ENCODE results near the gene RABEP2.
A peak's percentile ranks its signal among the peaks of the same experiment; 100 is the strongest.
"Not testable (repeated sequence)": the region's sequence is repeated elsewhere in the genome, so short reads cannot be mapped to it uniquely, and the experiment has no call there.

RABEP2 gene

GRCh38 chr16:28904363-28904762 is 20.7 kb downstream of the RABEP2 start:
- DNase-seq (ENCODE audit: low read depth in 2 of 2) = no peak

DNA sequence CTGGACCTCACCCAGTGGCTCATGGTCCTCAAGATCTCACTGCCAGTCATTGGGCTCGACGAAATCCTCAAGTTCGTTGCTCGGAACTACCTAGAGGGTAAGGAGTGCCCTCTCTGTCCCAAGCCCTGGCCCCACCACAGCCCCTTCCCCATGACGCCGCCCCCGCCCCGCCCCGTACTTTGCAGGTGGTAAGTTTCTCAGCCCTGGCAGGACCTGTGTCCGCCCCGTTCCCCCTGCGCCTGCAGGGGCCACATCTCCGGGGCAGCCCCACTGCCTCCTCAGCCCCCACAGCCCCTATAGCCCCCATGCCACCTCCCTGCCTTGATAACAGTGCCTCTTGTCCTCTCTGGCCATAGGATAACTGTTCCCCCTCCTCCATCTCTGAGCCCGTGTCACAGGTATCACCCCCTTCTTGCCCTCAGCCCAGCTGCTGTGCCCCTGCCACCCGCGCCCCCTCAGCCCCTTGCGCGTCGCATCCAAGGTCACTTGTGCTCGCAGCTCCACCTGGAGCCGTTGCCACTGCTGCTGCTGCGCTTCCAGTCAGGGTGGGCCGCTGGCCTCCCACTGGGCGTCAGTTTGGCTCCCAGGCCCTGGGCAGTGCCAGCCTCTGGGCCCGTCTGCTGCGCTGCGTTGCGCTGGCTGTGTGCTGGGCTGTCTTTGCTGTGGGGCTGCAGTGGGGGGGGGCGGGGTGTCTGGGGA is 21.5 kb downstream of the RABEP2 start:
- no peak for DNase-seq (ENCODE audit: low read depth in 2 of 2)

DNA sequence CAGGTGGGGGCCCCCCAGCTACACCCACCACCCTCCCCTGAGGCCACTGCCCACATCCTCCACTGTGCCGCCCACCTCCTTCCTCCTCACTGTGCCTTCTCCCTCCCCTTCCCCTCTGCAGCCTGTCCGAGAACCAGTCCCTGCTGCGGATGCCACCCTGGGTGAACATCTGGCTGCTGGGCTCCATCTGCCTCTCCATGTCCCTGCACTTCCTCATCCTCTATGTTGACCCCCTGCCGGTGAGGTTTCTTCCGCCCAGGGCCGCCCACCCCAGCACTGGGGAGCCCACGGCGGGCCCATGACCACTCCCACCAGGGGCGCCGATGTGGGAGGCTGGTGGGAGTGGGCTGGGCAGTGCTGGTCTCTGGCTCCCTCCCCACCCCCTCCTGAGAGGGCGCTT is 22.1 kb downstream of the RABEP2 start:
- DNase-seq (ENCODE audit: low read depth in 2 of 2) = no peak

DNA sequence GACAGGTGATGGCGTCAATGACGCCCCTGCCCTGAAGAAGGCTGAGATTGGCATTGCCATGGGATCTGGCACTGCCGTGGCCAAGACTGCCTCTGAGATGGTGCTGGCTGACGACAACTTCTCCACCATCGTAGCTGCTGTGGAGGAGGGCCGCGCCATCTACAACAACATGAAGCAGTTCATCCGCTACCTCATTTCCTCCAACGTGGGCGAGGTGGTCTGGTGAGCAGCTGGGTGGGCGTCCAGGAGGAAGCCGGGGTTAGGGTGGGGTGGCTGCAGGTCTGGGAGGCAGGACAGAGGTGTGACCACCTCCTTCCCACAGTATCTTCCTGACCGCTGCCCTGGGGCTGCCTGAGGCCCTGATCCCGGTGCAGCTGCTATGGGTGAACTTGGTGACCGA is 23.2 kb downstream of the RABEP2 start:
- DNase-seq (ENCODE audit: low read depth in 2 of 2) = no peak

- DNase-seq (ENCODE audit: low read depth in 2 of 2) = no peak
These were observed 24.4 kb downstream of the RABEP2 start for GRCh38 chr16:28900601-28901000.

DNA sequence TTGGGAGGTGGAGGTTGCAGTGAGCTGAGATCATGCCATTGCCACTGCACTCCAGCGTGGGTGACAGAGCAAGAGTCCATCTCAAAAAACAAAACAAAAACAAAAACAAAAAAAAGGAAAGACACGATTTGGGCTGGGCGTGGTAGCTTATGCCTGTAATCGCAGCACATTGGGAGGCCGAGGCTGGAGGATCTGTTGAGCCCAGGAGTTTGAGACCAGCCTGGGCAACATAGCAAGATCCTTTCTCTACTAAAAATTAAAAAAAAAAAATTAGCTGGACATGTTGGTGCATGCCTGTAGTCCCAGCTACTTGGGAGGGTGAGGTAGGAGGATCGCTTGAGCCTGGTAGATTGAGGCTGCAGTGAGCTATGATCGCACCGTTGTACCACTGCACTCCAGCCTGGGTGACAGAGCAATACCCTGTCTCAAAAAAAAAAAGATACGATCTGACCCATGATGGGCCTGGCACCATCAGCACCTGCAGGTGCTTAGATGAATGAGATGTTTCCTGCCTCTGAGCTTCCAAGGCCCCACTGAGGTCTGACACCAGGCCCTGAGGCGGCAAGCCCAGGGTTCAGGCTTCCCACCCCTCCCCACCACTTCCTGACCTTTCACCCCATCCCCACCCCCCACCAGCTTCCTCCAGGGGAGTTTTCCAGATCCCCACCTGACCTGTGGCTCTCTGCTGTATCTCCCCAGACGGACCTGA is 25.0 kb downstream of the RABEP2 start:
- no peak for DNase-seq (ENCODE audit: low read depth in 2 of 2)

DNA sequence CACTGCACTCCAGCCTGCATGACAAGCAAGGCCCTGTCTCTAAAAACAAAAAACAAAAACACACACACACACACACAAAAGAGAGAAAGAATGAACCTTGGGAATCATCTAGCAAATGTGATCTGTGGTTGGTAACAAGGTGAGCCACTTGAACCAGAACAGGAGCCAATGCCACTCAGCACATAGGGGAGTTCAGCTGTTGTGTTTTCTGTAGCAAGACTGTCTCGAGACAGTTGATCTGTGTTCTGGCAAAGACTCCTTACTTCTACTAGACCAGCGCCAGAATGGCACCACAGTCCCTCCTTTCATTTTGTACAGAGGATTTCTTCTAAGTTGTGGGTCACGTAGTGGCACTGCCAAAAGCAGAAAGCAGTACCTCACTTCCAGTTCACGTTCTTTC is 26.1 kb downstream of the RABEP2 start:
- no peak for DNase-seq (ENCODE audit: low read depth in 2 of 2)

GRCh38 chr16:28898266-28898665 is 26.8 kb downstream of the RABEP2 start:
- DNase-seq (ENCODE audit: low read depth in 2 of 2) = no peak

DNA sequence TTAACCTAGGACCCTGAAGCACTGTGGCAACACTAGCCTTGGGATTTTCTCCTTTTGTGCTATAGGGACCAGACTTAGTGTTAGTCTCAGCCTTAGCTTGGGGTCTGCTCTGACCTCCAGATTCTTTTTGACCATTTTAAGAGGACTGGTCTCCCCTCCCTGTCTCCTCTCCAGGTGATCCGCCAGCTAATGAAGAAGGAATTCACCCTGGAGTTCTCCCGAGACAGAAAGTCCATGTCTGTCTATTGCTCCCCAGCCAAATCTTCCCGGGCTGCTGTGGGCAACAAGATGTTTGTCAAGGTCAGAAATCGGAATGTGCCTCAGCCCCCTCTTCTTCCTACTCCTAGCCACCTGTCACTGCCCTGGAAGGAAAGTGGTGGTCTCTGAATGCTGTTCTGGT is 27.2 kb downstream of the RABEP2 start:
- no peak for DNase-seq (ENCODE audit: low read depth in 2 of 2)

DNA sequence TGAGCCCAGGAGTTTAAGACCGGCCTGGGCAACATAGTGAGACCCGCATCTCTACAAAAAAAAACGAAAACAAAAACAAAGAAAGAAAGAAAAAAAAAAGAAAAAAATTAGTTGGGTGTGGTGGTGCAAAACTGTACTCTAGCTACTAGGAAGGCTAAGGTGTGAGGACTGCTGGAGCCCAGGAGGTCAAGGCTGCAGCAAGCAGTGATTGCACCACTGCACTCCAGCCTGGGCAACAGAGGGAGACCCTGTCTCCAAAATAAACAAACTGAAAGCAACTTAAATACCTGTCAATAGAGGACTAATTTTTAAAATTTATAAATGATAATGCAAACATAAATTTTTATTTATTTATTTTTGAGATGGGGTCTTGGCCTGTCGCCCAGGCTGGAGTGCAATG is 29.4 kb downstream of the RABEP2 start:
- no peak for DNase-seq (ENCODE audit: low read depth in 2 of 2)

DNA sequence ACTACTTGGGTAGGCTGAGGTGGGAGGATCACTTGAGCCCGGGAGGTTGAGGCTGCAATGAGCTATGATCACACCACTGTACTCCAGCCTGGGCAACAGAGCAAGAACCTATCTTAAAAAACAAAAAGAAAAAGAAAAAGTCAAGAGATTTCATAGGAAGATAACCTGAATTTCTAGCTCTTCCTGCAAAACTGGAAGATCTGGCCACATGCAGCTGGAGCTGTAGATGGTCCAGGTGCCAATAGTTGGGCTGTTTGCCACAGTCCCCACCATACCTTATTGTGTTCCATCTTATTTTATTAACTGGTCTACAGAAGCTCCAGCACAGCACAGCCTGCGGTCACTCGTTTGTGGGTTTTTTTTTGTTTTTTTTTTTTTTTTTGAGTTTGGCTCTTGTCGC is 31.7 kb downstream of the RABEP2 start:
- DNase-seq (ENCODE audit: low read depth in 2 of 2) = no peak

GRCh38 chr16:28891964-28892890 is 32.8 kb downstream of the RABEP2 start:
- no peak for DNase-seq (ENCODE audit: low read depth in 2 of 2)

DNA sequence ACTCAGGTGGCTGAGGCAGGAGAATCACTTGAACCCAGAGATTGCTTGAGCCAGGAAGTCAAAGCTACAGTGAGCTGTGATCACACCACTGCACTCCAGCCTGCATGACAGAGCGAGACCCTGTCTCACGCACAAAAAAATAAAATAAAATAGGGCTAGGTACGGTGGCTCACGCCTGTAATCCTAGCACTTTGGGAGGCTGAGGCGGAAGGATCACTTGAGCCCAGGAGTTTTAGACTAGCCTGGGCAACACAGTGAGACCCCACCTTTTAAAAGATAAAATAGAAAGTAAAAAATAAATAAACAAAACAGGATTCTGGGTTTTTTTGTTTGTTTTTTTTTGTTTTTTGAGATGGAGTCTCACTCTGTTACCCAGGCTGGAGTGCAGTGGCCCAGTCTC is 34.7 kb downstream of the RABEP2 start:
- DNase-seq (ENCODE audit: low read depth in 2 of 2) = not testable (repeated sequence)

- DNase-seq (ENCODE audit: low read depth in 2 of 2) = no peak
These were observed 38.1 kb downstream of the RABEP2 start for GRCh38 chr16:28886945-28887344.

- DNase-seq (ENCODE audit: low read depth in 2 of 2) = no peak
These were observed 41.0 kb downstream of the RABEP2 start for GRCh38 chr16:28884045-28884444.

GRCh38 chr16:28883221-28883996 is 41.6 kb downstream of the RABEP2 start:
- no peak for DNase-seq (ENCODE audit: low read depth in 2 of 2)

DNA sequence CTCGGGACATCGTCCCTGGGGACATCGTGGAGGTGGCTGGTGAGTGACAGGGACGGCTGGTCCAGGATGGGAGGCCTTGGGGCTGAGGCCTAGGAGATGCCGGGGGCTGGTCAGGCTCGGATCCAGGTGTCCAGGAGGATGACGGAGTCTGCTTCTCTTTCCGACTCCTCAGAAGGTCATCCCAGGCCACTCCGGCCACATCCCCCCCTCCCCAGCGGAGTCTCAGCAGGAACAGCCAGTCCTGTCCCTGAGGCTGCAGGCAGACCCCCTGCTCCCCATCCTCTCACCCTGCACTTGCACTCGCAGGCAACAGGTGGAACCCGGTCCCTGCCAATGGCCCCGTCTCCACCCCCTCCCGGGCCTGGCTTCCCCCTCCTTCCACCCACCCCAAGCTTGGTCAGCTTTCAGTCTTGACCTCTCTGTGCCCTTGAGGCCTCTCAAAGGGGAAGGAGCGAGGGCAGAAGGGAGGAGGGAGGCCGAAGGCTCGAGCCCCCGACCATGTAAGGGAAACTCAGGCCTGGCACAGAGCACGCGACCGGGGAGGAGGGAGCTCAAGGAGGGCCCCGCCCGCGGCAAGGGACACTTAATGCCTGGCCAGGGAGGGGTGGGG is 42.4 kb downstream of the RABEP2 start:
- DNase-seq (ENCODE audit: low read depth in 2 of 2) = no peak

GRCh38 chr16:28881565-28881964 is 43.5 kb downstream of the RABEP2 start:
- DNase-seq (ENCODE audit: low read depth in 2 of 2) = not testable (repeated sequence)

- DNase-seq (ENCODE audit: low read depth in 2 of 2) = no peak
These were observed 44.1 kb downstream of the RABEP2 start for GRCh38 chr16:28880955-28881354.

DNA sequence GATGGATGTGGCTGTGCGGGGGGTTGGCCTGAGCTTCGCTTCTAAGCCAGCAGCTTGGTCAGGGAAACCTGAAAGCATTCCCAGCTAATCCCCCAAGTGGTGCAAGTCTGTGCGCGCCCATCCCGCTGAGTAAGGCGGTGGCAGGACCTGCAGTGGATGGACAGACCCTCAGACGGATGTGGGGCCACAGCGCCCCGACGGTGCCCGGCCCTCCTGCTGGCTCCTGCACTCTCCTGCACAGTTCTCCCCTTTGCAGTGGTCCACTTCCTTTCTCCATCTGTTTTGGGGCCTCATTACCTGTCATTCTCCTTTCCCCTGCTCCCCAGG is 44.5 kb downstream of the RABEP2 start:
- DNase-seq (ENCODE audit: low read depth in 2 of 2) = no peak

DNA sequence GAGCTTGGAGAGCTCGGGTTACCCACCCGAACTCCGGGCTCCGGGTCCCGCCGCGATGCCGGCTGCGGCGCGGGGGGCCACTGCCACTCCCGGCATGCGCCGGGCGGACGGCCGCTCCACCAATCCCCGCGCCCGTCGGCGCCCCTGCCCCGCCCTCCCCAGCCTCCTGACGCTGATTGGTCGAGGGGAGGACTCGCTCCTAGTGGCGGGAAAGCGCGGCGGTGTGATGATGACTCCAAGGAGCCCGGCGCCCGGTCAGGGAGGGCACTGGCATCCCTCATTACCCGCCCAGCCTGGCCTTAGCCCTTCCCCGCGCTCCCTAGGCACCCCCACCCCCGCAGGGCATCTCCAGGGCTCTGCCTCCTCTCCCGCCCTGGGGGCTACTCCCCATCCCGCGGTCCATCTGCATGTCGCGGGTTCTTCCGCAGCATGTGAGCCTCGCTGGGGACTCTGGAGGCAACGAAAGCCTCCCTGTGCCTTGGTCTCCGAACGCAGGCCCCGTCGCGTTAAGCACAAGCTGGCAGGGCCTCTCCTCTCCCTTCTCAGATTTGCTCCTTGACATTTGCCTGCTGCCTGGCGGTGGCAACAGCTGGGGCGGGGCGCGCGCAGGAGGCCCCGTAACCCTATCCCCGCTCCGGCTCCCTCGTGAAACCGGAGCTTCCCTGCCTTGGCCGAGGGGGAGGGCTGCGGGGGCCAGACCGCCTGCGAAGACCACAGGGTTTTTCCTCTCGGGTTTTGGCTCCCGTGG is 45.0 kb downstream of the RABEP2 start:
- peak; percentile 52 to 56 for DNase-seq (ENCODE audit: low read depth in 2 of 2)
